Osteocyte (in vitro differentiated cells): ENCODE results near the gene POLR3E. TPM values are rescaled to one million over a fixed set of nuclear protein-coding genes. Genes with fewer than 3 reads are reported as not detected.
A peak's percentile ranks its signal among the peaks of the same experiment; 100 is the strongest.

Experiments used
- DNase-seq: peaks from one replicate; pipeline ENCODE4 v3.0.0; 2021; ENCODE audit warnings: mixed read lengths; ENCODE audit not compliant: unreplicated experiment; ENCODE audit errors: extremely low spot score
- H3K27ac Mint-ChIP-seq: one replicate; pipeline ENCODE4 v1.8.0; 2021; ENCODE audit warnings: mild to moderate bottlenecking, mixed read lengths; ENCODE audit not compliant: unreplicated experiment
- H3K27me3 Mint-ChIP-seq: one replicate; pipeline ENCODE4 v1.8.0; 2021; ENCODE audit warnings: mixed read lengths; ENCODE audit not compliant: unreplicated experiment
- H3K36me3 Mint-ChIP-seq: one replicate; pipeline ENCODE4 v1.8.0; 2021; ENCODE audit warnings: mixed read lengths; ENCODE audit not compliant: unreplicated experiment
- H3K4me1 Mint-ChIP-seq: one replicate; pipeline ENCODE4 v1.8.0; 2021; ENCODE audit warnings: mixed read lengths; ENCODE audit not compliant: unreplicated experiment
- H3K4me3 Mint-ChIP-seq: one replicate; pipeline ENCODE4 v1.8.0; 2021; ENCODE audit warnings: mild to moderate bottlenecking, moderate library complexity, mixed read lengths; ENCODE audit not compliant: unreplicated experiment
- H3K9me3 Mint-ChIP-seq: one replicate; pipeline ENCODE4 v1.8.0; 2021; ENCODE audit warnings: mixed read lengths; ENCODE audit not compliant: unreplicated experiment
- CTCF ChIP-seq: fragments of 200-600 bp; sonication (generic); IDR thresholded peaks from 2 replicates; pipeline ENCODE4 v1.5.0; 2021; ENCODE audit warnings: antibody characterized with exemption, mild to moderate bottlenecking, moderate library complexity
- long read RNA-seq: library from polyadenylated mRNA; unstranded; transcript quantifications from one replicate; pipeline ENCODE4 v2.0.0, GENCODE V29; 2021
- total RNA-seq: library from RNA; stranded (reverse); gene quantifications from 2 replicates; pipeline ENCODE4 v1.2.1, GENCODE V29; 2021

Gene POLR3E
- total RNA-seq, result 34.4 and 44.1 TPM in 2 replicates
- long read RNA-seq, transcript POLR3E-201 (21 exons, 3,697 nt), result major isoform, 30 of 52 reads
- long read RNA-seq, partial matches to known transcripts, result 12 of 52 reads
- long read RNA-seq, other reads (novel, unspliced or antisense), result 7 of 52 reads

DNA sequence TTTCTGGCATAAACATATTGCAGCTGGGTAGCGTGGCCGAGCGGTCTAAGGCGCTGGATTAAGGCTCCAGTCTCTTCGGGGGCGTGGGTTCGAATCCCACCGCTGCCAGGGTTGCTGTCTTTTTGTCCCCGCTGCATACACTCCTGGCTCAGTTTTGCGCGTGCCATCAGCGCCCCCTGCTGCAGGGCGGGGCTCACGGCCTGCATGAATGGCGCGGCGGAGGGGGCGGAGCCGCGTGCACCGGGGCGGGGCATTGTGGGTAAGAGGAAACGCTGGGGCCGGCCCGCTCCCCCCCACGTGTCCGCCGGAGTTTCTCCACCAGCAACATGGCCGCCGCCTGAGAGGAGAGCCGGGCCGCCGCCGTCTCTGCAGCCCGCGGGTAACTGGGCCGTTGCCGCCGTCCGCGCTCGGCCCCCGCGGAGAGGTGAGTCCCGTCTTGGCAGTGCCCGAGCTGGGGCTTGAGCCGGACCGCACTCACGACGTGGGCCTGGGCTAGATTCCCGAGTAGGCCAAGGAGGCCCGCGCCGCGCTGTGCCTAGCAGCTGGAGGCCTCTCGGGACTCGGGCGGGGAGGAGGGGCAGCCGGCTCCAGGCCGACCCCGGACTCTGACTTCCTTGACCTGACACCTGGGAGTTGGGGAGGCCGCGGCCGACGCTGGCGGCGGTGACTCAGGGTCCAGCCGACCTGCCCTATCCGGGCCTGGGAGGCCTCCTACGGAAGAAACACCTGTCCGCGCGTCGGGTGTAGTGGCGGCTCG, at the start of gene POLR3E:
TSS of gene POLR3E (plus strand) at position 296 of the 757 bp plus-strand sequence. CDS start 5,560 bp downstream, outside the sequence.
- peak within 1 kb of the TSS; percentile 92 for H3K27ac Mint-ChIP-seq
- H3K4me1 Mint-ChIP-seq, result peaks cover 17% of the 10 kb centered on the region
- TF ChIP-seq CTCF, result peak; percentile 93
- no peaks in the 10 kb centered on the region for H3K27me3 Mint-ChIP-seq
- H3K9me3 Mint-ChIP-seq, result no peaks in the 10 kb centered on the region
- peak; percentile 100 for DNase-seq
- peaks cover 3% of the 10 kb centered on the region for H3K36me3 Mint-ChIP-seq
- H3K4me3 Mint-ChIP-seq, result peak within 1 kb of the TSS; percentile 89

DNA sequence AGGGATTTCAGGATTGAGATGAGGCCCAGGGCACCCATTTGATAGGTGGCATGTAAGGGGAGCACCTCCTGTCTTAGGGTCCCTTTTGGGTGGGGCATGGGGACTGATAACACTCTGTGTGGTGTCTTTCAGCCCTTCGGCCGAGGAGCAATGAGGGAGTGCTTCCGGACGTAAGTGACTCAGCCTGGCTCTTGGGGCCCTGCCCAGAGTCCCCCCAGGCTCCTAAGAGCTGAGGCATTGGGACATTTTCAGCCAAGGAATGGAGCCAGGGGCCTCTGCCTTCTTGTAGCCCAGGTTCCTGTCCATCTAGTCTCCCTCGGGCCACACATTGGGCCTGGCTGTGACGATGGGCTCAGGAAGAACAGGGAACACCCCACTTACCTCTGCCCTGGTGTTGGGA, 46.7 kb upstream of the POLR3E start:
- TF ChIP-seq CTCF, result no peak
- Mint-ChIP-seq H3K4me3 (no peak overlapping the region), H3K36me3 (peaks cover 37% of the 10 kb centered on the region), H3K9me3 (no peaks in the 10 kb centered on the region), H3K27me3 (no peaks in the 10 kb centered on the region), H3K4me1 (no peaks in the 10 kb centered on the region), H3K27ac (no peak overlapping the region)
- DNase-seq, result no peak

GRCh38 chr16:22252317-22252716, 44.9 kb upstream of the POLR3E start:
- no peak overlapping the region for H3K27ac Mint-ChIP-seq
- H3K9me3 Mint-ChIP-seq, result no peaks in the 10 kb centered on the region
- peaks cover 46% of the 10 kb centered on the region for H3K36me3 Mint-ChIP-seq
- H3K27me3 Mint-ChIP-seq, result no peaks in the 10 kb centered on the region
- no peak overlapping the region for H3K4me3 Mint-ChIP-seq
- no peaks in the 10 kb centered on the region for H3K4me1 Mint-ChIP-seq
- TF ChIP-seq CTCF, result no peak
- DNase-seq, result no peak

- no peak for DNase-seq
- Mint-ChIP-seq H3K27me3 (no peaks in the 10 kb centered on the region), H3K27ac (no peak overlapping the region), H3K9me3 (no peaks in the 10 kb centered on the region), H3K4me3 (no peak overlapping the region), H3K4me1 (no peaks in the 10 kb centered on the region), H3K36me3 (peaks cover 54% of the 10 kb centered on the region)
- TF ChIP-seq CTCF, result no peak
These were observed 43.9 kb upstream of the POLR3E start for GRCh38 chr16:22253272-22253671.

DNA sequence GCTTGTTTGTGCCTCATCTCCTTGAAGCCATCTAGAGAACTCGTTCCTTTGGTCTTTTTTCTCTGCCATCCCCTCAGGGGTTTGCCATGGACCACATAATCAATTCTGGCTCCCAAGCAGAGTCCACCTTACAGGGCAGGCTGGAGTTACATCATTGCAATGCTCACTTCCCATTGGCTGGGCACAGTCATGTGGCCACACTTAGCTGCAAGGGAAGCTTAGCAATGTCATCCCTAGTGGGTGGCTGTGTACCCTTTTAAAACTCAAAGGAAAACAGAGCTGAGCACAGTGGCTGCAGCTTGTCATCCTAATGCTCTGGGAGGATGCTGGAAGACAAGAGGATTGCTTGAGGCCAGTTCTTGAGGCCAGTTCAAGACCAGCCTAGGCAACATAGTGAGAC, 41.9 kb upstream of the POLR3E start:
- DNase-seq, result no peak
- Mint-ChIP-seq H3K36me3 (peaks cover 52% of the 10 kb centered on the region), H3K27ac (peak overlapping the region; percentile 27), H3K27me3 (no peaks in the 10 kb centered on the region), H3K4me3 (no peak overlapping the region), H3K9me3 (no peaks in the 10 kb centered on the region), H3K4me1 (no peaks in the 10 kb centered on the region)
- TF ChIP-seq CTCF, result no peak
